ENCODE data around the gene TMEM260.
"Not testable (repeated sequence)": the region's sequence is repeated elsewhere in the genome, so short reads cannot be mapped to it uniquely, and the experiment has no call there.

TMEM260 gene

GRCh38 chr14:56686416-56686815 is 106.8 kb downstream of the TMEM260 start:
- TF ChIP-seq CTCF (IDR thresholded peaks at IDR 0.05; ENCODE audit: control insufficient read depth, extremely low read depth, insufficient read depth): peak; percentile 48
- H3K4me3 ChIP-seq (ENCODE audit: low read depth, low read length): no peak overlapping the region
- DNase-seq (ENCODE audit: low read depth): no peak

- DNase-seq (ENCODE audit: low read depth): no peak
- H3K4me3 ChIP-seq (ENCODE audit: low read depth, low read length): no peak overlapping the region
- TF ChIP-seq CTCF (IDR thresholded peaks at IDR 0.05; ENCODE audit: control insufficient read depth, extremely low read depth, insufficient read depth): no peak
Measured at GRCh38 chr14:56687123-56687522, 107.5 kb downstream of the TMEM260 start.

DNA sequence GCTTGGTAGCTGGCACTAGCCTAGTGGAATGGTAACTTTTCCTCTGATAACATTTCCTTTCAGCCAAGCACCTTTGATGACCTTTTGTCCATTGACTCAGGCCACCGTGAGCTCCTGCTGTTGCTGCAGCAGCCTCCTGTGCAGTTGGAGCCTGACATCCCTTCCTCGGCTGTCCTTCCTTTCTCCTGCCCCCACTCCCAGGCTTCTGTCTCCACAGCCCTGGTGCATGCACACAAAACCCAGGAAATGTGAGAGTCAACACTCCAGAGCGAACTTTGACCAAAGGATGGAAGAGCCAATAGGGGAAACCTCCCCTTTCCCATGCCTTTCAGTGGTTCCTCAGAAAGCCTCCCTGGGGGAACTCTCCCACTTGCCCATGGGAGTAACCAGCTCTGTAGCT is 115.0 kb downstream of the TMEM260 start:
- no peak for DNase-seq (ENCODE audit: low read depth)
- no peak for TF ChIP-seq CTCF (IDR thresholded peaks at IDR 0.05; ENCODE audit: control insufficient read depth, extremely low read depth, insufficient read depth)
- H3K4me3 ChIP-seq (ENCODE audit: low read depth, low read length): no peak overlapping the region

DNA sequence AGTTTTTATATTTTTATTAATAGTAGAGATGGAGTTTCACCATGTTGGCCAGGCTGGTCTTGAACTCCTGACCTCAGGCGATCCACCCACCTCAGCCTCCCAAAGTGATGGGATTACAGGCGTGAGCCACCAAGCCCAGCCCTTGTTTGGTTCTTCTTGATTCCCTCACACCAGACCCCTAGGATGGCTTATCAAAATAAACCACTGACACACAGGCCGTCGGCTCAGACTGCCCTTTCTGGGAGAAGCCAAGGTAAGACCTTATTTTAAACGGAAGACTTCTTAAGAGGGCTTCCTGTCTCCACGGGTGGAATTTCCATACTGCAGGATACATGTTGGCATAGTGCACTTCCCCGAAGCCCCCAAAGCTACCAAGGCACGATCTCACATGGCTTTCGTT is 115.6 kb downstream of the TMEM260 start:
- not testable (repeated sequence) for H3K4me3 ChIP-seq (ENCODE audit: low read depth, low read length); DNase-seq (ENCODE audit: low read depth)

Measured in LNCaP clone FGC (cell line).